HEK293T (cell line): ENCODE results near the gene LGALS7B.

Experiments
- BHLHE40 ChIP-seq: fragments of 450-650 bp; IDR thresholded peaks from 2 replicates; pipeline ENCODE4 v1.6.1; 2016; ENCODE audit warnings: mild to moderate bottlenecking, moderate library complexity, borderline replicate concordance
- CTBP1 ChIP-seq: fragments of 450-650 bp; IDR thresholded peaks from 2 replicates; pipeline ENCODE4 v1.6.1; 2016; ENCODE audit warnings: borderline replicate concordance
- ELF4 ChIP-seq: fragments of 450-650 bp; IDR thresholded peaks from 2 replicates; pipeline ENCODE4 v1.6.1; 2017; ENCODE audit warnings: antibody characterized with exemption
- FOXK2 ChIP-seq: fragments of 450-650 bp; IDR thresholded peaks from 2 replicates; pipeline ENCODE4 v1.6.1; 2016; ENCODE audit warnings: mild to moderate bottlenecking
- FOXM1 ChIP-seq: fragments of 450-650 bp; IDR thresholded peaks from 2 replicates; pipeline ENCODE4 v1.6.1; 2017; ENCODE audit warnings: mild to moderate bottlenecking, borderline replicate concordance
- L3MBTL2 ChIP-seq: fragments of 450-650 bp; conservative IDR thresholded peaks from 2 replicates; pipeline ENCODE4 v1.6.1; 2016; ENCODE audit warnings: mild to moderate bottlenecking
- NFRKB ChIP-seq: fragments of 450-650 bp; IDR thresholded peaks from 2 replicates; pipeline ENCODE4 v1.6.1; 2016; ENCODE audit warnings: mild to moderate bottlenecking, moderate library complexity
- SUZ12 ChIP-seq: fragments of 450-650 bp; IDR thresholded peaks from 2 replicates; pipeline ENCODE4 v1.6.1; 2016; ENCODE audit warnings: mild to moderate bottlenecking
- TARDBP ChIP-seq: fragments of 450-650 bp; IDR thresholded peaks from 2 replicates; pipeline ENCODE4 v1.6.1; 2016
- TF ChIP-seq, protein P1 (sequence below): fragments of 450-650 bp; IDR thresholded peaks from 2 replicates; pipeline ENCODE4 v1.6.1; 2016

- no peak for TF ChIP-seq L3MBTL2
- TF ChIP-seq SUZ12: no peak
- TF ChIP-seq CTBP1: no peak
- no peak for TF ChIP-seq TARDBP
- no peak for TF ChIP-seq ELF4
- no peak for TF ChIP-seq FOXM1
- no peak for TF ChIP-seq FOXK2
- no peak for TF ChIP-seq BHLHE40
- TF ChIP-seq, protein P1, sequence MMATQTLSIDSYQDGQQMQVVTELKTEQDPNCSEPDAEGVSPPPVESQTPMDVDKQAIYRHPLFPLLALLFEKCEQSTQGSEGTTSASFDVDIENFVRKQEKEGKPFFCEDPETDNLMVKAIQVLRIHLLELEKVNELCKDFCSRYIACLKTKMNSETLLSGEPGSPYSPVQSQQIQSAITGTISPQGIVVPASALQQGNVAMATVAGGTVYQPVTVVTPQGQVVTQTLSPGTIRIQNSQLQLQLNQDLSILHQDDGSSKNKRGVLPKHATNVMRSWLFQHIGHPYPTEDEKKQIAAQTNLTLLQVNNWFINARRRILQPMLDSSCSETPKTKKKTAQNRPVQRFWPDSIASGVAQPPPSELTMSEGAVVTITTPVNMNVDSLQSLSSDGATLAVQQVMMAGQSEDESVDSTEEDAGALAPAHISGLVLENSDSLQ: no peak
- no peak for TF ChIP-seq NFRKB
These were observed 14.5 kb downstream of the LGALS7B start for GRCh38 chr19:38803543-38803942.
